Adrenal gland (tissue), 5 donors: ENCODE measurements around the gene PTER.

Experiments
- CTCF ChIP-seq, 6 experiments: fragments of 450-650 bp in 4 of 6; fragments of 200-600 bp in 2 of 6; sonication (generic) in 1 of 6; IDR thresholded peaks; 1 replicate in 5 of 6; 2 replicates in 1 of 6; pipeline versions ENCODE4 v1.5.1 to v1.8.0; 2016 to 2021; ENCODE audit warnings: antibody characterized with exemption in 6 of 6, mild to moderate bottlenecking in 2 of 6, moderate library complexity in 1 of 6
- POLR2A ChIP-seq, 2 donors: fragments of 450-650 bp; IDR thresholded peaks; one replicate each; pipeline ENCODE4 v1.6.1; 2017; ENCODE audit warnings: antibody characterized with exemption in 2 of 2, mild to moderate bottlenecking in 2 of 2, moderate library complexity in 1 of 2
- donor health status: DM: no; HTN: no; CAD: no.

GRCh38 chr10:16562891-16563290 lies 126.1 kb downstream of the PTER start:
- TF ChIP-seq POLR2A (IDR thresholded peaks at IDR 0.05) (no peak), CTCF (IDR thresholded peaks at IDR 0.05) (no peak)
